GM18520 (cell line): ENCODE data around the gene DDX23.
"Not testable (repeated sequence)": the region's sequence is repeated elsewhere in the genome, so short reads cannot be mapped to it uniquely, and the experiment has no call there.

Experiments used
- ATAC-seq: cut with Tn5 transposase; IDR thresholded peaks from one replicate; pipeline ENCODE4 v1.9.1; 2021; ENCODE audit not compliant: unreplicated experiment

Gene DDX23

GRCh38 chr12:48863291-48863690 is 11.3 kb upstream of the DDX23 start:
- ATAC-seq, result no peak

GRCh38 chr12:48862760-48863159 is 10.8 kb upstream of the DDX23 start:
- no peak for ATAC-seq

GRCh38 chr12:48861111-48861510 is 9.1 kb upstream of the DDX23 start:
- no peak for ATAC-seq

GRCh38 chr12:48860236-48860635 is 8.3 kb upstream of the DDX23 start:
- not testable (repeated sequence) for ATAC-seq

DNA sequence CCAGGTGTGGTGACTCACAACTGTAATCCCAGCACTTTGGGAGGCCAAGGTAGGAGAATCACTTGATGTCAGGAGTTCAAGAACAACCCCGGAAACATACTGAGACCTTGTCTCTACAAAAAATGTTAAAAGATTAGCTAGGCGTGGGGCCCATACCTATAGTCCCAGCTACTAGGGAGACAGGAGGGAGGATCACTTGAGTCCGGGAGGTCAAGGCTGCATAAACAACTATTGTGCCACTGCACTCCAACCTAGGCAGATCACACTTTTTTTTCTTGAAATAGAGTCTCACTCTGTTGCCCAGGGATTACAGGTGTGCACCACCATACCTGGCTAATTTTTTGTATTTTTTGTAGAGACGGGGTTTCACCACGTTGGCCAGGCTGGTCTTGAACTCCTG is 7.6 kb upstream of the DDX23 start:
- ATAC-seq, result no peak

DNA sequence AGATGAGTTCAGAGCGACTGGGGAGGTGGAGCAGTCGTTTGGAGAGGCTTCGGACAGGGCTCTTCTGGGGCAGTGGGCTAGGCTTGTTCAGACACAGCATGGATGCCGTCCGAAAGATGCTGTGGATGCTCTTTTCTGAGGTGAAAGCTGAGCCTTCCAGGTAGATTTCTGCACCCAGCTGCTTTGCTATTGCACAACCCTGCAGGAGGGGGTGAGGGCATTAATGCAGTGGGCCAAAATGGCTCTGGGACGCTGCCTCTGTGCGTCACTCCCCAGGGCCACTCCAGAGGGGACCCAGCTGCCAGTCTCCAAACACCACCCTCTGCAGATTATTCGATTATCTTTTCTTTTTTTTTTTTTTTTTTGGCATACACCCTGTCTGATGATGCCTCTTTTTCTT is 6.1 kb upstream of the DDX23 start:
- ATAC-seq, result no peak

GRCh38 chr12:48857278-48857994 is 5.5 kb upstream of the DDX23 start:
- ATAC-seq, result peak; percentile 42

- ATAC-seq, result no peak
These were observed 4.4 kb upstream of the DDX23 start for GRCh38 chr12:48856379-48856778.

GRCh38 chr12:48854932-48855331 is 3.0 kb upstream of the DDX23 start:
- not testable (repeated sequence) for ATAC-seq

GRCh38 chr12:48854488-48854887 is 2.5 kb upstream of the DDX23 start:
- no peak for ATAC-seq

- peak; percentile 27 for ATAC-seq
These were observed 1.0 kb upstream of the DDX23 start for GRCh38 chr12:48852734-48853688.

DNA sequence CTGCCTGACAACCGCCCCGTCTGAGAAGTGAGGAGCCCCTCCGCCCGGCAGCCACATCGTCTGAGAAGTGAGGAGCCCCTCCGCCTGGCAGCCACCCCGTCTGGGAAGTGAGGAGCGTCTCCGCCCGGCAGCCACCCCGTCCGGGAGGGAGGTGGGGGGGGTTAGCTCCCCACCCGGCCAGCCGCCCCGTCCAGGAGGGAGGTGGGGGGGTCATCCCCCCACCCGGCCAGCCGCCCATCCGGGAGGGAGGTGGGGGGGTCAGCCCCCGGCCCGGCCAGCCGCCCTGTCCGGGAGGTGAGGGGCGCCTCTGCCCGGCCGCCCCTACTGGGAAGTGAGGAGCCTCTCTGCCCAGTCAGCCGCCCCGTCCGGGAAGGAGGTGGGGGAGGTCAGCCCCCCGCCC is 9.9 kb downstream of the DDX23 start:
- ATAC-seq, result not testable (repeated sequence)

DNA sequence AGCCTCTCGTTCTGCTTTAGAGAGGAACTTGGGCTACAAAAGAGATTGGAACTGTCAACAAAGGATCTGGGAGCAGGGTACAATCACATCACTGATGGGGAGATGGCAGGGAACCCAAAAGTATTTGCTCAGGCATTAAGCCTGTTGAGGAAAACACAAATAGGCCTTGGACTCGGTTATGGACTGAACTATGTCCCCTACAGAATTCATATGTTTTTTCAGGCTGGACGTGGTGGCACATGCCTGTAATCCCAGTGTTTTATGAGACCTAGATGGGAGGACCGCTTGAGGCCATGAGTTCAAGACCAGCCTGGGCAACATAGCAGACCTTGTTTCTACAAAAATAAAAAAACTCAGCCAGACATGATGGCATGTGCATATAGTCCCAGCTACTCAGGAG is 13.9 kb downstream of the DDX23 start:
- no peak for ATAC-seq

- no peak for ATAC-seq
These were observed 19.5 kb downstream of the DDX23 start for GRCh38 chr12:48832321-48833060.

DNA sequence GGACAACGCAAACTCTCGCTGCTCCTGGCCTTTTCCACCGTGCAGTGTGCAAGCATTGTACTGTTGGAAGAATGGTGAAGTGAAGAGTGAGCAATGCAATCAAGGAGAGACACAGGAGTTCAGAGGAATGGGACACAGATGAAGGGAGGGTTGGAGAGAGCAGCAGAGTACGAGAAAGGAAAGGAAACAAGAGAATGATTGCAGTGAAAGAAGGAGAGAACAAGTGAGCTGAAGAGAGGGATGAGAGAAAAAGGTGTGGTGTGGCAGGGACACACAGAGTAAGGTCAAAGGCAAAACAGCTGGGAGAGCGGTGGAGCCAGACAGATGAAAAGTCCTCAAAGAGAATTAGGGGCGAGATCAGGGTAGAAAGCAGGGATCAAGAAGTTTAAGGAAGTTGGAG is 20.7 kb downstream of the DDX23 start:
- ATAC-seq, result no peak

GRCh38 chr12:48828841-48829575 is 23.0 kb downstream of the DDX23 start:
- ATAC-seq, result no peak

DNA sequence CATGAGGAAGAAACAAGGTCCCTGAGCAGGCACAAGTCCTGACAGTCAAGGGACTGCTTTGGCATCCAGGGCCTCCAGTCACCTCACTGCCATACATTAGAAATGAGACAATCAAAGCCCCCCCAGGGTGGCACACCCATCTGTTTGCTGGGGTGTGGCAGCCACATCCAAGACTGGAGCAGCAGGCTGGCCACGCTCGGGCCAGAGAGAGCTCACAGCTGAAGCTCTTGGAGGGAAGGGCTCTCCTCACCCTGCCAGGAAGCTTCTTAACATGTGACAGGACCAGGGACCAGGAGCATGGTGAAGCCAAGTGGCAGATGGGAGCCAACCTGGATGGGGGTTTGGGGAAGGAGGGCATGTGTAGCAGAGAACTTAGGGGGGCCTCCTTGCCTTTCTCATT is 23.7 kb downstream of the DDX23 start:
- ATAC-seq, result no peak

DNA sequence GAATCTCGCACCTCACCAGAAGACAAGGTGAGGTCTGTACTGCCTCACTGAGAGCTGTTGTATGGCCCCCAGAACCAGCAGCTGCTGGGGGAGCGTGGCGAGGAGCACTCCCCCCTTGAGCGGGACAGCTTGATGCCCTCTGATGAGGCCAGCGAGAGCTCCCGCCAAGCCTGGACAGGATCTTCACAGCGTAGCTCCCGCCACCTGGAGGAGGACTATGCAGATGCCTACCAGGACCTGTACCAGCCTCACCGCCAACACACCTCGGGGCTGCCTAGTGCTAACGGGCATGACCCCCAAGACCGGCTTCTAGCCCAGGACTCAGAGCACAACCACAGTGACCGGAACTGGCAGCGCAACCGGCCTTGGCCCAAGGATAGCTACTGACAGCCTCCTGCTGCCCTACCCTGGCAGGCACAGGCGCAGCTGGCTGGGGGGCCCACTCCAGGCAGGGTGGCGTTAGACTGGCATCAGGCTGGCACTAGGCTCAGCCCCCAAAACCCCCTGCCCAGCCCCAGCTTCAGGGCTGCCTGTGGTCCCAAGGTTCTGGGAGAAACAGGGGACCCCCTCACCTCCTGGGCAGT is 24.4 kb downstream of the DDX23 start:
- no peak for ATAC-seq

DNA sequence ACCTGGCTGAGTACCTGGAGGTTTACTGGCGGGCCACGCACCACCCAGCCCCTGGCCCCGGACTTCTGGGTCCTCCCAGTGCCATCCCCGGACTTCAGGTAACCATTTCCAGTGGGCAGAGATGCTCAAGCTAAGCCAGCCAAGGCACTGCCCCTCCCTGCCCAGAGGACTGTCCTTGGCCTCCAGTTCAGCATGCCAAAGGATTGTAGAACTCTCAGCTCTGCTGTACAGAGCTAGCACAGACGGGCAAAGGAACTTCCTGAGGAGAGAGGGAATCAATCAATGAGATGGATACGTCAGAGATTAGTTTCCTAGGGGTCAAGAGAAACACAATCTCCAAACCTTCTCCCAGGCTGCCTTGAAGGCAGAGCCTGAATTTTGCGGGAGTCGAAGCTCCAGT is 24.9 kb downstream of the DDX23 start:
- no peak for ATAC-seq

GRCh38 chr12:48826209-48826855 is 25.6 kb downstream of the DDX23 start:
- ATAC-seq, result no peak
